HG03039 (cell line): ENCODE data around the gene PTGDS.
"Not testable (repeated sequence)": the region's sequence is repeated elsewhere in the genome, so short reads cannot be mapped to it uniquely, and the experiment has no call there.

Experiments used
- ATAC-seq: cut with Tn5 transposase; IDR thresholded peaks from one replicate; pipeline ENCODE4 v1.9.1; 2021; ENCODE audit warnings: mild to moderate bottlenecking, moderate library complexity; ENCODE audit not compliant: unreplicated experiment

PTGDS gene

DNA sequence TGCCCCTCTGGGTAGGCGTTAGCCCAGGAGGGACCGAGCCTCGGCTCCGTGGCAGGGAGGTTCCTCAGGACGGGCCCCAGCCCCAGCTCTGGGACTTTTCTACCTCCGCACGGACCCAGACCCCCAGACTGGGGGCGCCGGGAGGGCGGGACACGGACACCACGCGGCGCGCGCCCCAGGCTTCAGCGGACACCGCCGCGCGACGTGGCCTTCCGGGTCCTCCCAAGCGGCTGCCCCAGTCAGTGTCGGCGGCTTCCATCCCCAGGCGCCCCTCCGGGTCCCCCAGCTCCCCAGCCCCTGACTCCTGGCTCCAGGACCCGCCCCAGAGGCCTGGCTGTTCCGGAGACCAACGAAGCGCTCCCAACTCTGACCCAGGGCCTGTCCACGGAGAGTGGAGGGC is 8.5 kb downstream of the PTGDS start:
- ATAC-seq, result no peak

DNA sequence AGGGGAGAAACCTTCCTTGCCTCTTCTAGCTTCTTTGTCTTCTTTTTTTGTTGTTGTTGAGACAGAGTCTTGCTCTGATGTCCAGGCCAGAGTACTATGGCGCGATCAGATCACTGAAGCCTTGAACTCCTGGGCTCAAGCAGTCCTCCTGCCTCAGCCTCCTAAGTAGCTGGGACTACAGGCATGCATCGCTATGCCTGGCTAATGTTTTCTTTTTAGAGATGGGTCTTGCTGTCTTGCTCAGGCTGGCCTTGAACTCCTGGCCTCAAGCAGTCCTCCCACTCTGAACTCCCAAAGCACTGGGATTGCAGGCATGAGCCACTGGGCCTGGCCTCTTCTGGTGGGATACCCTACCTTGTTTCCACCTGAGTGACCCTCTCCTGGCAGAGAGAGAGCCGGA is 11.6 kb downstream of the PTGDS start:
- ATAC-seq, result no peak

DNA sequence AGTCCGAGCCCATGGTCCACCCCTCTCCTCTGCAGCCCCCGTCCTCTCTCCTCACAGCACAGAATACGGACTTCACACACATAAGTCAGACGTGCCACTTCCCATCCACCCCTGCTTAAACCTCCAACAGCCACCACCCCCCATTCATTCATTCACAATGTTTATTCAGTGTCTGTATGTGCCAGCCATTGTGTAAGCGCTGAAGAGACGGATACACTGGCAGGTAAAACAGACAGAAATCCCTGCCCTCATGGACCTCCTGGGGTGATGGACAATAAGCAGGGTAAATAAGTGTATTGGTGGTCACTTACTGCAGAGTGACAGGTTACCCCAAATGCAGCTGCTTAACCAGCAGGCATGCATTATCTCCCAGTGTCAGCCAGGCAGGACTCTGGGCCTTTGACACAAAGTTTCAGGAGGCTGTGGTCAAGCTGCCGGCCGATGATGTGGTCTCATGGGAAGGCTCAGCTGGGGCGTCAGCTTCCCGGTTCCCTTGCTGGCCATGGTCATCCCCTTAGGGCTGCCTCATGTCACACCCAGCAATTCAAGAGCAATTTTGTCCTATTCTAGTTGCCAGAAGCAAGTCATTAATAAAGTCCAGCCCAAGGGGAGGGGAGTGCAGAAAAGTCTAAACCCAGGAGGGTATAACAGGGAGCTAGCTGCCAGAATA is 13.1 kb downstream of the PTGDS start:
- no peak for ATAC-seq

DNA sequence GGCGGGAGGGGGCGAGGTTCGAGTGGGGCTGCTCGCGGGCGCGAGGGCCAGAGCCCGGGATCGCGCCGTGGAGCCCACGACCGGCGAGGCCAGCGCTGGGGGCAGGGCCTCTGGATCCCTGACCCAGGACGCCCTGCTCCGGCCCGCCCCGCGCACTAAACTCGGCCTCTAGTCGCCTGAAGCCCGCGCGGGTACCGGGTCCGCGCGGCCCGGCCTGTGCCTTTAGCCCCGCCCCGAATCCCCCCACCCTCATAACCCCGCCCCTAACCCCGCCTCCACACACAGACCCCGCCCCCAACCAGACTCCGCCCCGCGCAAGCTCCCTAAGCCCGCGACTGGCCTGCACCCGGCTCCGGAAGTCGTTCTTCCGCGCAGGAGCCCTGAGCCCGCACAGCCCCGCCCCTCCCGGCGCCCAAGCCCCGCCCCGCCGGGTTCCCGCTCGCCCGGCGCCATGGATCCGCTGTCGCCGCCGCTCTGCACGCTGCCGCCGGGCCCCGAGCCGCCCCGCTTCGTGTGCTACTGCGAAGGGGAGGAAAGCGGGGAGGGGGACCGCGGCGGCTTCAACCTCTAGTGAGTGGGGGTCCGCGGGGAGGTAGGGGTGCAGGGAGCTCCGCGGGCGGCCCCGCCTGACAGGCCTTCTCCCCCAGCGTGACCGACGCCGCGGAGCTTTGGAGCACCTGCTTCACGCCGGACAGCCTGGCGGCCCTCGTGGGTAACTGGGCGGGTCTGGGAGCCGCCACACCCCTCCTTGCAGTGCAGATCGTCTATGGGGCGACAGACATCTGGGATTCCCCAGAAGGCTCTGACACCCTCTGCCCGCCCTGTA is 14.9 kb downstream of the PTGDS start, which contains the start of gene PAXX:
Gene PAXX, plus strand, starts transcription at position 430 of the 826 bp plus-strand sequence. Its CDS starts 22 bp downstream, at position 452.
- ATAC-seq, result peak; percentile 72

DNA sequence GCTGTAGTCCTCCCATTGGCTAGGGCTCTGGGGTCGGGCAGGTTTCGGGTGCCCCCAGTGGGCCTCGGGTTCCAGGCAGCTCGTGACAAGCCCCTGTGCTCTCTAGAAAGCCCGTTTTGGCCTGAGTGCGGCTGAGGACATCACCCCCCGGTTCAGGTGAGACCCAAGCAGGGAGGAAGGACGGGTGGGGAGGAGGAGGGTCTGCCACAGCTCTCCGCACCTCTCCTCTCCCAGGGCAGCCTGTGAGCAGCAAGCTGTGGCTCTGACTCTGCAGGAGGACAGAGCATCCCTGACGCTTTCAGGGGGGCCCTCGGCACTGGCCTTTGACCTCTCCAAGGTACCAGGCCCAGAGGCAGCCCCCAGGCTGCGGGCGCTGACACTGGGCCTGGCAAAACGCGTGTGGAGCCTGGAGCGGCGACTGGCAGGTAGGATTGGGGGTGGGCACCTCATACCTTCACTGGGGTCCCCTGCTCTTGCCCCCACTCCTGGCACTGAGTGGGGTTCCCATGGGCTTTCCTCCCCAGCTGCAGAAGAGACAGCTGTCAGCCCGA is 15.6 kb downstream of the PTGDS start:
- no peak for ATAC-seq

DNA sequence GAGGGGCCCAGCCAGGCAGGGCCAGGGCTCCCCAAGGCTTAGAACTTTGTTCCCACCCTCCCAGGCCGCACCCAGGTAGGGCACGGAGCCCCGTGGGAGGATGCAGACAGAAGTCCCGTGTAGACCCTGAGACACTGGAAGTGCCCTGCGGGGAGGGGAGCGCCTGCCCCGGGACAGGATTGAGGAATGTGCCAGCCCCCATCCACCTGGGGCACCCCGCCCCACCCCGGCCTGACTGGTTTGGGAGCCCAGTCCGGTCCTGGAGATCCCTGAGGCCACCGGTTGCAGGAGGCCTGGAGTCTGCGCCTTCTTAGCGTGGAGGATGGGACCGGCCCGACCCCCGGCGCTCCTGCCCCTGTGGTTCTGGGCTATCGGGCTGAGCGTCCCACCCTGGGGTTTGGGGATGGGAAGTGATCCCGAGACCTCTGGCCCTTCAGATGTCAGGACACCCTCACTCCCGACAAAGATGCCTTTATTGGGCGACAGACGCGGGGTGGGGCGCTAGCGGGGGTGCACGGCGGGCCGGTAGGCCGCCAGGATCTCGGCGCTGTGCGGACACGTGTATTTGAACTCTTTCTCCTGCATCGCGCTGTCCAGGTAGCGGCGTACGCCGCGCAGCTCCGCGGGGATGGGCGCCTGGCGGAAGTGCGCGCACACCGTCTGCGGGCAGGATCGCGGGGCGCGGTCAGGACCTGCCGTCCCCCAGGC is 17.0 kb downstream of the PTGDS start:
- ATAC-seq, result no peak

DNA sequence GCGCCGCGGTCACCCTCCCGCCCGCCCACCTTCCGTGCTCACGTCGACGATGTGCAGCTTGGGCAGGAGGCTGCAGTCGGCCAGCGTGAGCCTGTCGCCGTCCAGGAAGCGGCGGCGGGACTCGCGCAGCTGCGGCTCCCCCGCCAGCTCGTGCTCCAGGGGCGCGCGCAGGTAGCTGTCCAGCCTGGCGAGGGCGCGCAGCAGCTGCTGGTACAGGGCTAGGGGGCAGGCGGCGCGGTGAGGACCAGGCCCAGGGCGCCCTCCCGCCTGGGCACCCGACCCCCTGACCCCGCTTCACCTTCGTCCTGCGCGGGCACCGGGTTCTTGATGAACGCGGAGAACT is 17.6 kb downstream of the PTGDS start:
- no peak for ATAC-seq

DNA sequence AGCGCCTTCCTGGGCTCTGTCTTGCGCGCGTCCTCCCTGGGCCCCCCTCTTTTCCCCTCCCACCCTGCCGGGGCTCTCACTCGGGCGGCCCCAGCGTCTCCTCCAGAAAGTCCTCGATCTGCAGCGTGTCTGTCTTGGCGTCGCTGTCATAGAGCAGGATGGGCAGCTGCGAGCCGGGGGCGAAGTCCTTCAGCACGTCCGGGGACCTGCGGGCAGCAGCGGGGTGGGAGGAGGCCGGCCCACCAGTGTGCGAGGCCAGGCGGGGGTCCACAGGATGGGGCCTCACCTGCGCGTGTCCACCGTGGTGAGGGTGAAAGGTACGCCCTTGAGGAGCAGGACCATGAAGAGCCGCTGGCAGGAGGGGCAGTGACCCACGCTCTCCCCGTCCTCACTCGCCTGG is 18.1 kb downstream of the PTGDS start:
- no peak for ATAC-seq

DNA sequence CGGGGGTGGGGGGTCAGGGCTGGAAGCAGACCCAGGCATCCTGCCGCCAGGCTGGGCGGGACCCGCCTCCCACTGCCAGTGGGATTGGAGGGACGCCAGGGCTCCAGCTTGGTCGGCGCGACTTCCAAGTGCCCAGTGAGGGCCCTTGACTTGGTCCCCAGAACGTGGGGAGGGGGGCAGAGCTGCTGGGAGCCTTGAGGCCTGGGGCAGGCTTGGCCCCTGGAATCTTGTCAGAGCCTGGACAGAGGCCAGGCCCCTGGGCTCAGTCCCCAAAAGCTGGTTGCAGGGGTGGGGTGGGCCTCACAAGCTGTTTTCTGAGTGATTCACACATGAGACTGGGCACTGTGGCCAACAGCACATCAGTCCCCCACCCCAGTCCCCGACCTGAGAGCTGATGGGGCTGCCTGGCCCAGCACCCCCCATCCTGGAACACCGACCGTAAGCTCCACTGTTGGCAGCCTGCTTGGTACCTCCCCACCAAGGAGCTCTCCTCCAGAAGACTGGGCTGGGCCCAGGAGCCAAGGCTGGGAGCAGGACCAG is 18.5 kb downstream of the PTGDS start:
- ATAC-seq, result no peak

DNA sequence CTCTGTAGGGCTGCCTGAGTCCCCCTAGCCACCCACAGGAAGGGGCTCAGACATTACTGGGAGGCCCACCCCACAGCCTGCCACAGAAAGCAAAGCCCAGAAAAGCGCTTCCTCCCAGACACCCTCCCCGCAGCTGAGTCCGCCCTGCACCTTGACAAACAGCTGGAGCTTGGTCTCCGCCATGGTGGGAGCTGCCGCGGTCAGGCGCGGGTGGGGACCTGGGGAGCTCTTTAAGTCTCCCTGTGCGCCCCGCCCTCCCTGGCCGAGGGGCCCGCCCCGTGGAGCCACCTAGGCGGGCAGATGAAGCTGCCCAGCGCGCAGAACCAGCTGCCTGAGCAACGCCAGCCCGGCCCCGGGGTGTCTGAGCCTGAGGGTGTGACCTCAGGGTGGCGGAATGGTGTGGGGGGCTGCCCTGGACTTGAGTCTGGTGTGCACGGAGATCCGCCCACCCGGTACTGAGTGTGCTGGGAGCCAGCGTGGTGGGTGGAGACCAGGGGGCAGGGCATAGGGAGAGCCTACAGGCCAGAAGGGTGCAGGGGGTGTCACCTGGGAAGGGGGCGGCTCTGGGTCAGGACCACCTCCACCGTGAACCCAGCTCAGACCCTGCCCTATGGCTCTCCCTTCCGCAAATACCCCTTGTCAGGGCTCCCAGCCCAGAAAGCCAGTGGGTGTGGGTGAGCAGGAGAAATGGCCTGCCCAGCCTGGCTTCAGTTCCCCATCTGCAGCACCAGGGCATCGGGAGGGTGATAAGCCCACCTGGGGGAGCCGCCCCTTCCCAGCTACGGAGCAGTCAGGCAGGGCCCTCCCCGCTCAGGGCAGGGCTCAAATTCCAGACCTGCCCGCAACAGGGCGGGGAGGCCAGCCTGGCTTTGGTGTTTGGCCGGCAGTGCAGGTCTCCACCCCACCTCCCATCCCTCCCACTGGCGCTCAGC is 19.3 kb downstream of the PTGDS start, which contains the start of gene CLIC3:
Gene CLIC3, minus strand, starts transcription at position 208 of the 932 bp plus-strand sequence. Its CDS starts 25 bp downstream, at position 183.
- ATAC-seq, result no peak

DNA sequence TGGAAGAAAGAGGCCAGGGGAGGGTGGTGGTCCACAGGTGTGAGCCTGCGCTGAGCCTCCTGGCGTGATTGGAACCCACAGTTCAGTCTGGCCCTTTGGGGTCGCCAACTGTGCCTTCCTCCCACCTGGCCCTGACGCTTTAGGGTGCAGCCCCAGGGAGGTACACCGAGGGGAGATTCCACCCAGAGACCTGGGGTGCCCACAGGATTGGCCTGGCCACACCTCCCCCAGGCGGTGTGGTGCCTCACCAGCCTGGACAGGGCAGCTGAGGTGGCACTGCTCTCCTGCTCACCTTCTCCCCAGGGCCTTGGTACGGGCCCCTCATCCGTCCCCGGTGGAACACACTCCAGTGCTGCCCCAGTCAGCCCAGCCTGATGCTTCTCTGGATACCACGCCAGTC is 20.1 kb downstream of the PTGDS start:
- ATAC-seq, result no peak

DNA sequence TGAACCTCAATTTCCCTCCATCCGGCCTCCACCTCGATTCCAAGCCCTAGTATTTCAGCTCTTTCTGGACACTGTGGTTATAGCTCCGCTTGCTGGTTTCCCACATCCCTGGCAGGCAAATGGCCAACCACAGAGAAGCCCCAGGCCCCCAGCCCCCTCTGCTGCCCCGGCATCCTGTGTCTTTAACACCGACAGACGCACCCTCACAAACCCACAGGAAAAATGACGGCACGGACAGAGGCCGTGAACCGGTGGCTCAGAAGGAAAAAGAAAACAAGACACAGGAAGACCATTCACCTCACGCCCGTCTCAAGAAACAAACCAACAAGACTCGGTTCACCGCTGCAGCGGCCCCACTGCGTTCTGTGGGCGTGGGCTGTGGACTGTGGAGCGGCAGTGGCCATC is 20.5 kb downstream of the PTGDS start:
- ATAC-seq, result no peak

DNA sequence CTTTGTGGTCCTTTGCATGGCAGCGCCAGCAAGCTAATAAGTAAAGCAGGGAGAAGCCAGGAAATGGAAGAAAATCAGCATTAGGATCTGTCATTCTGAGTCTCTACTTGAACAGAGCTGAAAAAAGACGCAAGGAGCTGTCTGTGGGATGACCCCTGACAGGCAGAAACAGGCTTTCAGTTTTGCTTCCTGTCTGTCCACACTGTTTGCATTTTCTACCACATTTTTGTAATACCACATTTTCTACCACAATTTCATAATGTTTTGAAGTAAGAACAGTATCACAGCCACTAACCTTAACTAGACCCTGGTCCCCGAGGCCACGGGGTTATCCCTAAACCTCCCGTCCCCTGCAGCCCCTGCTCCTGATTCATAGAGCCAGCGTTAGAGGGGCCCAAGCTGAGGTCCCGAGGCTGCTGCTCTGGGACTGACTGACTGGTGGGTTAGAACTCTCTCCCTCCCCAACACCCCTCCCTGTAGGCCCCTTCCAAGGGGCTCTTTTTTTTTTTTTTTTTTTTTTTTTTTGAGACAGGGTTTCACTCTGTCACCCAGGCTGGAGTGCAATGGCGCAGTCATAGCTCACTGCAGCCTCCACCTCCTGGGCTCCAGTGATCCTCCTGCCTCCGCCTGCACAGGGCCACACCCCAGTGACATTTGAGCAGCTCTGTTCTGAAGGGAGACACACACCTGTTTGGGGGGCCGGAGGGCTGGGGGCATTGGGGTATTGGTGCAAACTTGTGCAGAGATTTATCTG is 23.1 kb downstream of the PTGDS start:
- ATAC-seq, result no peak

DNA sequence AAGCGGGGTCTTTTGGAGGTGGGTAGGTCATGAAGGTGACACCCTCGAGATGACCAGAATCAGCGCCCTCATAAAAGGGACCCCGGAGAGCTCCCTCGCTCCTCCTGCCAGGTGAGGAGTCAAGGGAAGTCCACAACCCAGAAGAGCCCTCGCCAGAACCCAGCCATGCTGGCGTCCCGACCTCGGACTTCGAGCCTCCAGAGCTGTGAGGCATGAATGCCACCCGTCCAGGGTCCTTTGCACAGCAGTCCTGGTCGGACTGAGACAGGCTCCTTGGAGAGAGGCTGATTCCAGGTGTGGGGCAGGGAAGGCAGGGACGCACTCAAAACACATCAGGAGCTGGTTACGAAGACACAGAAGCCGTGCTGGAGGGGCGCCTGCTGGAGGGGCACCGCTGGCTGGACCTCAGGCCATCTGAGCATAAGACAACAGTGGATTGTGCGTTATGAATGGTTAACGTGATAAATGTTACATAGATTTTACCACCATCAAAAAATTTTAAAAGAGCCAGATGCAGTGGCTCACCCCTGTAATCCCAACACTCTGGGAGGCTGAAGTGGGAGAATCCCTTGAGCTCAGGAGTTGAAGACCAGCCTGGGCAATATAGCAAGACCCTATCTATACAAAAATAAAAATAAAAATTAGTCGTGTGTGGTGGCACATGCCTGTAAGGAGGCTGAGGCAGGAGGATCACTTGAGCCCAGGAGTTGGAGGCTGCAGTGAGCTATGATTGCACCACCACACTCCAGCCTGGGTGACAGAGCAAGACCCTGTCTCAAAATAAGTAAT is 24.7 kb downstream of the PTGDS start:
- no peak for ATAC-seq

DNA sequence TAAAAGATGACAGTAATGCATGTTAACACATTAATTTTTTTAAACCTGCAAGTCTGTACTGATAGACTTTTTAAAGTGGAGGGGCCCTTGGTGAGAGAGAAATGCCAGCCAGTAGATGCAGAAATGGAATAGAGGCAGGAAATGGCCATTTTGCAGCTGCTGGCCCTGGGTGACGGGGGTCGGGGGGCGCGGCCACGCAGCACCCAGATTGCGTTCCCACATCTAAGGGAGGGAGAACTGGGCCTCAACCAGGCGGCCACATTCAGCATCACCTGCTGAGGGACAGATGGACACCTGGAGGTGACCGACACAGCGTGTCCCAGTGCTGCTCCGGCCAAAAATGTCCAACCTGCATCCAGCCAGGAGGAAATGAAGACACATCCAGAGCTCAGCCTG is 25.3 kb downstream of the PTGDS start:
- no peak for ATAC-seq

DNA sequence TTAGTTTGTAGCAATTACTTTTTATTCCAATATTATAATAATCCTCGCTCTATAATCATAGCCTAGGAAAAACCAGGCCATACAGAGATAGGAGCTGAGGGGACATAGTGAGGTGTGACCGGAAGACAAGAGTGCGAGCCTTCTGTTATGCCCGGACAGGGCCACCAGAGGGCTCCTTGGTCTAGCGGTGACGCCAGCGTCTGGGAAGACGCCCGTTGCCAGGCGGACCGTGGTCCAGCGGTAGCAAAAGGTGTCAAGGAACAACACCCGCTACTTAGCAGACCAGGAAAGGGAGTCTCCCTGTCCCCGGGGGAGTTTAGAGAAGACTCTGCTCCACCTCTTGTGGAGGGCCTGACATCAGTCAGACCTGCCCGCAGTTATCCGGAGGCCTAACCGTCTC is 27.0 kb downstream of the PTGDS start:
- not testable (repeated sequence) for ATAC-seq

DNA sequence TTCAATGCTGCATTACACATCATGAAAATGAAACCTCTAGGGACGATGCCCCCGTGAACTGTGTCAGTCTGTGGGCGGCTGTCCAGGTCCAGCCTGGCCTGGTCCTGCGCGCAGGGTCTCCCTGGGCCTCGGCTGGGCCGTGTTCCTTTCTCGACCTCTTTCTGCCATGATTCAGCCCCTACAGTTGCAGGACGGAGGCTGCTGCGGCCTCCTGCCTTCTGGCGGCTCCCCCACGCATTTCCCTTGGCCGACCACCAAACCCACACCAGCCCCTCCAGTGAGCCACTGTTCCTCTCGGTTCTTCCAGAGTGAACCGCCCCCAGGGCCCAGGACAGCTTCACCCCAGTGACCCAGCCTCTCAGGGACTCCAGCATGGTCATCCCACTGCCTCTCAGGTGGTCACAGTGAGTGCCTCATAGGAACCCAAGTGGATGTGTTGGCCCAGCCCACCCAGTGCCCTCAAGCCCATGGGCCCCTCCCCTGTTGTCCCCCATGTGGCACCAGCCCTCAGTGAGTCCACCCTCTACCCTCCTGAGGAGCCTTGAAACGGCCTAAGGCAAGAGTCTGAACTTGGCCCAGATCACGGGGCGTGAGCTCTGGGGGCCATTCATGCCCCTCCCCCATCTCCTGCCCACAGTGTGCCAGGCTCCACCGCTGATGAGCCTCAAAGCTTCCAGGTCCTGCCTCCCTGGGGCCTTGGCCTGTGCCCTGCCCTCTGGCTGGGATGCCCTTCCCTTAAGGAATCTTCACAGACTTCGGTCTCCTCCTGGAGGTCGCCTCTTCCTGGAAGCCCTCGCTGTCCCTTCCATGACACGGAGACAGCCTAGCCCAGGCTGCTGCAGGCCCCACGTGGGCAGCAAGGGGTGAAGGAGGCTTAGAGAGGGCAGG is 29.1 kb downstream of the PTGDS start:
- no peak for ATAC-seq
